SH-SY5Y (cell line): Measurements from ENCODE around the gene PEX5.

Experiments
- GATA2 ChIP-seq: IDR thresholded peaks from 2 replicates; pipeline ENCODE4 v1.6.1; 2011; ENCODE audit warnings: mild to moderate bottlenecking, low read depth, low read length
- GATA3 ChIP-seq: IDR thresholded peaks from 2 replicates; pipeline ENCODE4 v1.6.1; 2011; ENCODE audit warnings: low read depth, mild to moderate bottlenecking, low read length, moderate library complexity

DNA sequence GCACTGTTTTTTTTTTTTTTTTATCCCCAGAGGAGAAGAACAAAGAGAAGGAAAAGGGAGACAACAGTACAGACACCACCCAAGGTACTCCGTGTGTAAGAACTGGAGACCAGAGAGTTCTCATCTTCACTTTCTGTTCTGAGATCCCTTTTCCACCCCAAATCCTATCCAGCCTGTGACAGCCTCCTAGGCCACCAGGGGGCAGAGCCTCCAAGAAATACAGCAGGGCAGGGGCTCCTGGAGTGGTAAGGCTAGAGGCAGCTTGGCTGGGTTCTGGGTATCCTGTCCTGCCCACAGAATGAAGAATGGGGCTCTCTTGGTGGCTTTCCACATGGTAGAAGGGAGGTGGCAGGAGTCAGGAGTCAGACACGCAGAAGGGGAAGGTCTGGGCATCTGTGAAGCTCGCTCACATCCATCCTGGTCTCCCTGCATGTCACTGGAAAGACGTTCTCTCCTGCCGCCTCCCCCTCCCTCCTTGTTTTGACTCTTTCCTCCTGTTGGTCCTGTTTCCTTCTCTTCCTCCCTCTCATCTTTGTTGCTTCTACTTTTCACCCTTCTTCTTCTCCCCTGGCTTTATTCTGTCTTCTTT, 47.3 kb upstream of the PEX5 start:
- TF ChIP-seq GATA2 = no peak
- TF ChIP-seq GATA3 = no peak
